Fibroblast of lung (primary cell): ENCODE data around the gene DNAH3.

Experiments
- CTCF ChIP-seq, 2 donors: IDR thresholded peaks in 1 of 2; conservative IDR thresholded peaks in 1 of 2; 1 replicate in 1 of 2; 2 replicates in 1 of 2; pipeline ENCODE4 v1.5.1; 2011 to 2012; ENCODE audit warnings: low read length in 2 of 2, control low read depth in 1 of 2, inconsistent platforms in 1 of 2, low read depth in 1 of 2, mild to moderate bottlenecking in 1 of 2
- EZH2 ChIP-seq: IDR thresholded peaks from 2 replicates; pipeline ENCODE4 v1.5.1; 2012; ENCODE audit warnings: low read length, control low read depth, mild to moderate bottlenecking; ENCODE audit errors: missing control alignments

- TF ChIP-seq CTCF (conservative IDR thresholded peaks at IDR 0.05 in 1 of 2, IDR thresholded peaks at IDR 0.05 in 1 of 2; ENCODE audit: low read depth in 1 of 2, low read length in 2 of 2) (peak; percentile 75 to 83), EZH2 (no peak)
Observed at GRCh38 chr16:21083729-21084268, 66.8 kb downstream of the DNAH3 start.
